PFSK-1 (cell line): ENCODE results near the gene SOX8.

Experiments
- FOXP2 ChIP-seq: optimal IDR thresholded peaks from 2 replicates; pipeline ENCODE3; 2011; ENCODE audit warnings: borderline replicate concordance, control low read depth, inconsistent platforms; ENCODE audit not compliant: insufficient read depth; ENCODE audit errors: extremely low read length, extremely low read depth
- POLR2AphosphoS5 ChIP-seq: IDR thresholded peaks from 2 replicates; pipeline ENCODE4 v1.6.1; 2012; ENCODE audit warnings: low read depth, mild to moderate bottlenecking, control low read depth, low read length, moderate library complexity
- TF ChIP-seq, protein P1 (sequence below), 2 experiments: IDR thresholded peaks; 2 replicates each; pipeline versions ENCODE4 v1.6.1 to v1.8.0; 2011 to 2012; ENCODE audit warnings: low read depth in 2 of 2, low read length in 2 of 2, control low read depth in 1 of 2, inconsistent platforms in 1 of 2, mild to moderate bottlenecking in 1 of 2, moderate library complexity in 1 of 2; ENCODE audit not compliant: insufficient read depth in 1 of 2

DNA sequence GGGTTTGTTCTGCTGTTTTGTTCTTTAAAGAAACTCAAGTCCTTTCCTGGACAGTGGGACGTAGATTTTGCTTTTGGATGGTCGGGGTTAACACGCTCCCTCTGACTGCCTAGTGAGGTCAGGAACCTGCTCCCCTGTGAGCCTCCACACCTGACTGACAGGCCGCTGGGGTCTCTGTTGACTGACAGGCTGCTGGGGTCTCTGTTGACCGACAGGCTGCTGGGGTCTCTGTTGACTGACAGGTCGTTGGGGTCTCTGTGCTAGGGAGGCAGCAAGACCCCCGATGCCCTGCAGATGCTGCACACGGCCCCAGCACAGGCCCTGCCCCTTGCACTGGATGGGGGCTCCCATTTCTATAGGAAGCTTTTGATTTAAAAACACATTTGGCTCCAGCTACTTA lies 44.3 kb upstream of the SOX8 start:
- TF ChIP-seq FOXP2 = no peak
- TF ChIP-seq, protein P1, sequence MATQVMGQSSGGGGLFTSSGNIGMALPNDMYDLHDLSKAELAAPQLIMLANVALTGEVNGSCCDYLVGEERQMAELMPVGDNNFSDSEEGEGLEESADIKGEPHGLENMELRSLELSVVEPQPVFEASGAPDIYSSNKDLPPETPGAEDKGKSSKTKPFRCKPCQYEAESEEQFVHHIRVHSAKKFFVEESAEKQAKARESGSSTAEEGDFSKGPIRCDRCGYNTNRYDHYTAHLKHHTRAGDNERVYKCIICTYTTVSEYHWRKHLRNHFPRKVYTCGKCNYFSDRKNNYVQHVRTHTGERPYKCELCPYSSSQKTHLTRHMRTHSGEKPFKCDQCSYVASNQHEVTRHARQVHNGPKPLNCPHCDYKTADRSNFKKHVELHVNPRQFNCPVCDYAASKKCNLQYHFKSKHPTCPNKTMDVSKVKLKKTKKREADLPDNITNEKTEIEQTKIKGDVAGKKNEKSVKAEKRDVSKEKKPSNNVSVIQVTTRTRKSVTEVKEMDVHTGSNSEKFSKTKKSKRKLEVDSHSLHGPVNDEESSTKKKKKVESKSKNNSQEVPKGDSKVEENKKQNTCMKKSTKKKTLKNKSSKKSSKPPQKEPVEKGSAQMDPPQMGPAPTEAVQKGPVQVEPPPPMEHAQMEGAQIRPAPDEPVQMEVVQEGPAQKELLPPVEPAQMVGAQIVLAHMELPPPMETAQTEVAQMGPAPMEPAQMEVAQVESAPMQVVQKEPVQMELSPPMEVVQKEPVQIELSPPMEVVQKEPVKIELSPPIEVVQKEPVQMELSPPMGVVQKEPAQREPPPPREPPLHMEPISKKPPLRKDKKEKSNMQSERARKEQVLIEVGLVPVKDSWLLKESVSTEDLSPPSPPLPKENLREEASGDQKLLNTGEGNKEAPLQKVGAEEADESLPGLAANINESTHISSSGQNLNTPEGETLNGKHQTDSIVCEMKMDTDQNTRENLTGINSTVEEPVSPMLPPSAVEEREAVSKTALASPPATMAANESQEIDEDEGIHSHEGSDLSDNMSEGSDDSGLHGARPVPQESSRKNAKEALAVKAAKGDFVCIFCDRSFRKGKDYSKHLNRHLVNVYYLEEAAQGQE (IDR thresholded peaks at IDR 0.05; ENCODE audit: insufficient read depth in 1 of 2, low read depth in 2 of 2, low read length in 2 of 2) = no peak
- no peak for TF ChIP-seq POLR2AphosphoS5
